Activated CD4-positive, alpha-beta memory T cell treated with anti-CD3 and anti-CD28 coated beads, Interleukin-2, amount 10 ng/mL, durations not matched to agents 7 days and 5 days (primary cell): ENCODE data around the gene ITPK1. TPM values are rescaled to one million over a fixed set of nuclear protein-coding genes. Genes with fewer than 3 reads are reported as not detected.

Experiments used
- CTCF ChIA-PET: fragments of 350-600 bp; sonication (Branson Sonifier 250); formaldehyde crosslinking; loops from one replicate; lab custom pipeline; 2021; ENCODE audit warnings: antibody characterized with exemption, inconsistent platforms; lab: Charles Lee
- POLR2A ChIA-PET: fragments of 350-600 bp; sonication (Branson Sonifier 250); formaldehyde crosslinking; loops from one replicate; lab custom pipeline; 2021; ENCODE audit warnings: antibody characterized with exemption; lab: Charles Lee
- DNase-seq: peaks from one replicate; pipeline ENCODE4 v3.0.0-alpha.2; 2020
- H3K27ac Mint-ChIP-seq: one replicate; pipeline ENCODE4 v1.8.0; 2021; ENCODE audit warnings: mild to moderate bottlenecking, mixed read lengths
- H3K27me3 Mint-ChIP-seq: one replicate; pipeline ENCODE4 v1.8.0; 2021; ENCODE audit warnings: mixed read lengths
- H3K36me3 Mint-ChIP-seq: one replicate; pipeline ENCODE4 v1.8.0; 2021; ENCODE audit warnings: low read depth, mixed read lengths
- H3K4me1 Mint-ChIP-seq: one replicate; pipeline ENCODE4 v1.8.0; 2021; ENCODE audit warnings: mixed read lengths
- H3K4me3 Mint-ChIP-seq: one replicate; pipeline ENCODE4 v1.8.0; 2021; ENCODE audit warnings: mild to moderate bottlenecking, mixed read lengths
- H3K9me3 Mint-ChIP-seq: one replicate; pipeline ENCODE4 v1.8.0; 2021; ENCODE audit warnings: mixed read lengths
- total RNA-seq, 2 experiments: library from RNA; stranded (reverse); gene quantifications; one replicate each; pipeline ENCODE4 v1.2.3, GENCODE V29; 2021

ITPK1 gene
- total RNA-seq, 2 experiments from 2014 or later = 59.3 to 62.3 TPM

DNA sequence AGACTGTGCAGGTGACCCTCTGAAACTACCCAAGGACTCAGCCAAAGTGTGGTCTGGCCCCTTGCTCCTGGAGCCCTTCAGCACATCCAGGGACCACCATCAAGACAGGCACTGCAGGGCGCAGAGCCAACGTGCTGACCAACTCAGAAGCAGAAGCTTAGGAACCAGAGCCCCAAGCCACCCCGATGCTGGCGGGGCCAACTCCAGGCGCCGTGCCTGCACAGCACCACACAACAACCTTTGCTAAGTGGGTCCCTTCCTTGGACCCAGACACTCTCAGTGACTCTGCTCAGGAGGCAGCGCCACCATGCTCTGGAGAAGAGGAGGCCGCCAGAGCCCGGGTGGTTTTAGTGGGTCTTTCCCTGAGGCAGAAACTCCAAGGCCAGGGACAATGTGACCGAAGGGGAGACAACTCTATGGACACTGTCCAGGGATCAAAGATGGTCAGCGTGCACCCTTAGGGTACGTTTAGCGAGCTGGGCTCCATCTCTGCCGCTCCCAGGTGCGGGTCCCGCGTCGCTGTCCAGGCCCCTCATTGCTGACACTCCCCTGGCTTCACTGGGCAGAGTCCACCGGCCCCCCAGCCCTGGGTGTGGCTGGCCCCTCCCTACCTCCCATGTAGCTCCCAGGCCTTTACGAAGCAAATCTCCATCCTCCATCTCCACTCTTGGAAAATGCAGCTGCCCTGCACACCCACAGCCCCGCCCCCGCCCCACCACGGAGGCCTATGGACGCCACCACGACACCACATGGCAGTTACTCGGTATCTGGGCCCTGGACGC lies 176.6 kb downstream of the ITPK1 start:
- H3K4me1 Mint-ChIP-seq = peaks cover 1% of the 10 kb centered on the region
- no peaks in the 10 kb centered on the region for H3K36me3 Mint-ChIP-seq
- CTCF ChIA-PET = interaction anchor here (1.2 kb wide), 1 partner anchor 13 kb away, joined by 3 read pairs; no protein-coding TSS in a partner anchor
- H3K27me3 Mint-ChIP-seq = no peaks in the 10 kb centered on the region
- no peak overlapping the region for H3K27ac Mint-ChIP-seq
- no peak overlapping the region for H3K4me3 Mint-ChIP-seq
- POLR2A ChIA-PET = no interaction called here
- no peak for DNase-seq
- H3K9me3 Mint-ChIP-seq = no peaks in the 10 kb centered on the region

DNA sequence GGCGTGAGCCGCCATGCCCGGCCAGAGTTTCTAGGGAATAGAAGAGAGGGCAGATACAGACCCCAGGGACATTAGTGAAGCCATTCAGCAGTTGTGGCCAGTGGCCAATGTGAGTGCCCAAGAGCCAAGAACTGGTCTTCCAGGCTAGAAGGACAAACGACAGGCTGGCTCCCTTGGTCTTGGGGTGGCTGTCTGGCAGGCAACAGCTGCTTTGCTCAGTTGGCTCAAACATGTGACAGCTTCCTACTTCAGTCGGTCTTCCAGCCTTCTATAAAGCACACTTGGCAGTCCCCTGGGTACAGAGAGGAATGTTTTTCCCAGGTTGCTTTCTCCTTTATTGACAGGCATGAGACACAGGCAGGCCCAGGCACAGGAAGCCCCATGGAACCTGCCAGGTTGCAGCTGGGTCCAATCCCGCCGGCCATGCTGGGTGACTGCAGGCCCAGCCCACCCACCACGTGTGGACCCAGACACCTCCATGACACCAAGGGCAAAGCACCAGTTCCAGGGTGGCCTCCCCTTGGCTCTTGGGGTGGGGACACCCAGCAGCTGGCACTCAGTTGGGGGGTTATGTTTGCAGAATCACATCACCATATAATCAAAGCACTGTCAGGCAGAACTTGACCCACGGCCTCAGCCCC lies 177.4 kb downstream of the ITPK1 start:
- POLR2A ChIA-PET = no interaction called here
- Mint-ChIP-seq H3K27ac (no peak overlapping the region), H3K4me3 (no peak overlapping the region), H3K4me1 (peaks cover 1% of the 10 kb centered on the region), H3K9me3 (no peaks in the 10 kb centered on the region), H3K36me3 (no peaks in the 10 kb centered on the region), H3K27me3 (no peaks in the 10 kb centered on the region)
- CTCF ChIA-PET = interaction anchor here (1.2 kb wide), 1 partner anchor 14 kb away, joined by 3 read pairs; no protein-coding TSS in a partner anchor
- DNase-seq = no peak

DNA sequence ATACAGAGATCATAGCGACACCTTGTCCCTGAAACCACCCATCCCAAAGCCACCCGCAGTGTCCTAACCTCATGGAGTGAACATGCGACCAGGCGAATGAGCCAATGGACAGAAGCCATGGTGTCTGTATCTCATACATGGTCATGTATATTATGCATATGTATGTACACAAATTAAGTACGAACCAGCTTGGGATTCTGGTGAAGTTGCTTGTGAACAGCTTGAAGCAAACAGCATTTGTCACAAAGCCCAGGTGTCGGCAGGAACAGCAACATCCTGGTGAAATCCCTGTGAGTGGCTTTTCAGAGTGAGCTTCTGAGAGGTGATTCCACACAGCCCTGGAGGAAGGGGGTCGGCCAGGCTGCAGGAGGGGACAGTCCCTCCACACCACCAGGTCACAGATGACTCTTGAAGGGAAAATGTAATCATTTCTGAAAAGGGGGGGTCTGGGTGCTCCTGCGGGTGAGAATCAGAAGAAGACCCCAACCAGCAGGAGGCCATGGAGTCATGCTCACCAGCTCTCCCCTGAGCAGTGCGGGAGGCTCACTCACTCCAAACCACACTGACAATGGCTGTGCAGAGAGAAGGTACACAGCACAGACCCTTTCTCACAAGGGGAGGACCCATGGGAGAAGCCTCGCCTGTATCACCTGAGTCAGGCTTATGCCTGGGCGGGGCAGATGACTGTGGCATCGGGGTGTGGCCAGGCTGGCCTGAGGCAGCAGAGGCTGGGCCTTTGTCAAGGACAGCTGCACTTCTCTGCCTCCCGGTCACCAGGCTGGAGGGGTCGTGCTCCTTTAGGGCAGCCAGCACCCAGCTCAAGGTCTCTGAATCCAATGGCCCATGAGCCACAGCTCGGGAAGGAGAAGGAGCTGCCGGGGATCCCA lies 178.4 kb downstream of the ITPK1 start:
- Mint-ChIP-seq H3K36me3 (no peaks in the 10 kb centered on the region), H3K4me3 (no peak overlapping the region), H3K4me1 (peaks cover 1% of the 10 kb centered on the region), H3K27me3 (no peaks in the 10 kb centered on the region), H3K9me3 (no peaks in the 10 kb centered on the region), H3K27ac (no peak overlapping the region)
- ChIA-PET POLR2A (no interaction called here), CTCF (no interaction called here)
- no peak for DNase-seq

DNA sequence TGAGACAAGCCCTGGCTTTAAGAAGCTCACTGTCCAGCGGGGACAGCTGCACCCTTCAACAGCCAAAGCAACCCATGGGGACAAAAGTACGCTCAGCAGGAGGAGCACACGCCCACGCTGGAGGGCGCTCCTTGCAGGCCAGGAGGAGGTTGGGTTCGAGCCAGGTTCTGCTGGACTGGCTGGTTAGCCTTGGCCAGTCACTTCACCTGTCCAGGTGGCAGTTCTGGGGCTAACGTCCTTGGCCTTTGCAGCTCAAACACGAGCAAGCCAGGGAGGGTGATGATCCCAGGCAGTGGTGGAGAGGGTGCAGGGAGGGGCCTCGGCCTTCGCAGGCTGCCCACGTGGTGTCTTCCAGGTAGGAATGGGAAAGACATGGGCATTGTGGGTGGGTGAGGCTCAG lies 179.6 kb downstream of the ITPK1 start:
- H3K27ac Mint-ChIP-seq = no peak overlapping the region
- no peaks in the 10 kb centered on the region for H3K36me3 Mint-ChIP-seq
- H3K27me3 Mint-ChIP-seq = no peaks in the 10 kb centered on the region
- H3K4me1 Mint-ChIP-seq = peaks cover 1% of the 10 kb centered on the region
- no peaks in the 10 kb centered on the region for H3K9me3 Mint-ChIP-seq
- no peak for DNase-seq
- CTCF ChIA-PET = no interaction called here
- no peak overlapping the region for H3K4me3 Mint-ChIP-seq
- POLR2A ChIA-PET = no interaction called here

DNA sequence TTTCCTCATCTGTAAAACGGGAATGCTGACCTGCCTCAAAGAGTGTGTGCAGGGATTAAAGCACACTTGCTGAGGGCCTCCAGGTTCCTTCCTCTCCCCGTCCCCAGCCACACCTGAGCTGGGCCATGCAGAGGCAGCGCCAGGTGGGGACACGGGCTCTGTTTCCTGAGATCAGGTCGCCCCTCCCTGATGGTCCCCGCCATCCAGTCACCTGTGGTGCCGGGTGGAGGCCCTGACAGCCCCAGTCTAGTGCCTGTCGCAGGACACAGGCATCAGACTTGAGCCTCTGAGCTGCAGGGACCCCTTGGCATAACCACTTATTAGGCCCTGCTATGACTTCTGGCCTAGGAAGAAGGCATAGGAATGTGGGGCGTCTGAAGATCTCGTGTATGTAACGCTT lies 180.3 kb downstream of the ITPK1 start:
- CTCF ChIA-PET = no interaction called here
- no peak overlapping the region for H3K27ac Mint-ChIP-seq

DNA sequence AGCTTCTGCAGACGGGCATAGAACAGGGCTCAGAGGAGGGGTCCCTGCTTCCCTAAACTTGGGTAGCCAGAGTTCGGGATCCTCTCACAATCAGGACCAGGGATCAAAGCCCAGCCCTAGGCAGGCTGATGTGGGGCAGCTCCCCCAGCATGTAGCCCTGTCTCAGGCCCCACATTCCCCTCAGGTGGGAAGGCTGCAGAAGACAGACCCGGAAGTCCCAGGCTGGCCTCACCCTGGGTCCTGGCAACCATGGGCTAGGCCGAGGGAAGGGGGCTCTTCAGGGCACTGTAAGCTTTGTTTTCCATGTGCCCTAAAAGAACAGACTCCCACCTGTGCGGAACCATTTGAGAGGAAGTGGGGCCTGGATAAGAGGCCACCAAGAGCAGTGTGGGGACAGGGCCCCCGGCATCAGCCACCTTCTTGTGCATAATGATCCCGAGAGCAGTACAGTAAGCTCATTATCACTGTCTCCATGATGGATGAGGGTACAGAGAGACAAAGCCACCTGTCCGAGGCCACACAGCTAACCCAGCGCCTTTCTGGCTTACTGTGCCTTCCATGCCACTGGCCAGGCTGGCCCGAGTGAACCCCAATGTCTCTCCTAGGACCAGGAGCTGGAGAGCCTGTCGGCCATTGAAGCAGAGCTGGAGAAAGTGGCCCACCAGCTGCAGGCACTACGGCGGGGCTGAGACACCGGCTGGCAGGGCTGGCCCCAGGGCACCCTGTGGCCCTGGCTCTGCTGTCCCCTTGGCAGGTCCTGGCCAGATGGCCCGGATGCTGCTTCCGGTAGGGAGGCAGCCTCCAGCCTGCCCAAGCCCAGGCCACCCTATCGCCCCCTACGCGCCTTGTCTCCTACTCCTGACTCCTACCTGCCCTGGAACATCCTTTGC lies 181.3 kb downstream of the ITPK1 start:
- H3K4me1 Mint-ChIP-seq = peaks cover 1% of the 10 kb centered on the region
- no peaks in the 10 kb centered on the region for H3K36me3 Mint-ChIP-seq
- no peak for DNase-seq
- no peaks in the 10 kb centered on the region for H3K27me3 Mint-ChIP-seq
- no peak overlapping the region for H3K4me3 Mint-ChIP-seq
- no peak overlapping the region for H3K27ac Mint-ChIP-seq
- CTCF ChIA-PET = no interaction called here
- no peaks in the 10 kb centered on the region for H3K9me3 Mint-ChIP-seq
- POLR2A ChIA-PET = no interaction called here

More for the DNA sequence above, 180.3 kb downstream of the ITPK1 start:
- Mint-ChIP-seq H3K9me3 (no peaks in the 10 kb centered on the region), H3K36me3 (no peaks in the 10 kb centered on the region), H3K4me3 (no peak overlapping the region), H3K4me1 (peaks cover 1% of the 10 kb centered on the region), H3K27me3 (no peaks in the 10 kb centered on the region)
- DNase-seq = no peak
- POLR2A ChIA-PET = no interaction called here

DNA sequence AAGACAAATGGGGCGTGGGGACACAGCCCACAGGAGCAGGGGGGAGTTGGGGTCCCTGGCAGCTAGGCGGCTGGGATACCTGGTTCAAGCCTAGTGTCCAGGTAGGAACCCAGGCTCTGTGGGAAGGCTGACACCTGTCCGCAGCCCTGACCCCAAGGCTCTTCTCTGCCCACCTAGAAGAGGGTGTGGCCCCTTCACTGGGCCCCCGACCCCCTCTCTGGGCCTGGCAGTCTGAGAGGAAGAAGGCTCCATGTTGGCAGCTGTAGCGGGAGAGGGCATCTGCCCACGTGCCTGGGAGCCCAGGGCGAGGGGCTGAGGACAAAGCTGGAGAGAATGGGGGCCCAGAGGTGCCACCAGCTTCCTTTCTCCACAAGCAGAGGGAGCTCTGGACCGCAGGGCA lies 182.2 kb downstream of the ITPK1 start:
- no peak for DNase-seq
- POLR2A ChIA-PET = no interaction called here
- Mint-ChIP-seq H3K4me3 (no peak overlapping the region), H3K4me1 (peaks cover 1% of the 10 kb centered on the region), H3K27ac (no peak overlapping the region), H3K36me3 (no peaks in the 10 kb centered on the region), H3K27me3 (no peaks in the 10 kb centered on the region), H3K9me3 (no peaks in the 10 kb centered on the region)
- CTCF ChIA-PET = no interaction called here

DNA sequence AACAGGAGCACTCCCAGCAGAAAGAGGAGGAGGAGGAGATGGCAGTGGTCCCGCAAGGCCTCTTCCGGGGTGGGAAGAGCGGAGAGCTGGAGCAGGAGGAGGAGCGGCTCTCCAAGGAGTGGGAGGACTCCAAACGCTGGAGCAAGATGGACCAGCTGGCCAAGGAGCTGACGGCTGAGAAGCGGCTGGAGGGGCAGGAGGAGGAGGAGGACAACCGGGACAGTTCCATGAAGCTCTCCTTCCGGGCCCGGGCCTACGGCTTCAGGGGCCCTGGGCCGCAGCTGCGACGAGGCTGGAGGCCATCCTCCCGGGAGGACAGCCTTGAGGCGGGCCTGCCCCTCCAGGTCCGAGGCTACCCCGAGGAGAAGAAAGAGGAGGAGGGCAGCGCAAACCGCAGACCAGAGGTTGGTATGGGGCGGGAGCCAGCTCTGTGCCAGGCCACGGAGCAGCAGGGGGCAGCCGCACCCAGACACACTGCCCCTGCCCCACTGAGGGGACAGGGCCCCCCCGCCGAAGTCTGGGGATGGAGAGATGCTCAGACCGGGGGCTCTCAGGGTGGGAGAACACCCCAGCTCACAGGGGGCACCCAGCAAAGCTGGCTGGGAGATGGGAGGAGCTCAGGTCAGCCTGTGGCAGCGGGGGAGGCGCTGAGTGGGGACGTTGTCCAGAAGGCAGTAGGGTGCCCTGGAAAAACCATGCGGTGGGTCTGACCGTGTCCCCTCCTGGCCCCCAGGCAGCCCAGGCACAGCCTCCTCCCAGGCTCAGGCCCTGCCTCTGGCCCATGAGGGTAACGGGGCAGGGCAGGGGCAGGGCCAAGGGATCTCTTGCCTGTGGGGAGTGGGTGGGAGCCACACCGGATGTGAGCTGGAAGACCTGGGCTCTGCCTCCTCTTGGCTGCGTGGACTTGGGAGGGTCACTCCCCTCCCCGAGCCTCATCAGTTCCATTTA lies 183.0 kb downstream of the ITPK1 start:
- Mint-ChIP-seq H3K27me3 (no peaks in the 10 kb centered on the region), H3K9me3 (no peaks in the 10 kb centered on the region), H3K36me3 (no peaks in the 10 kb centered on the region), H3K4me3 (no peak overlapping the region), H3K27ac (no peak overlapping the region), H3K4me1 (peaks cover under 1% of the 10 kb centered on the region)
- no peak for DNase-seq
- ChIA-PET CTCF (no interaction called here), POLR2A (no interaction called here)

DNA sequence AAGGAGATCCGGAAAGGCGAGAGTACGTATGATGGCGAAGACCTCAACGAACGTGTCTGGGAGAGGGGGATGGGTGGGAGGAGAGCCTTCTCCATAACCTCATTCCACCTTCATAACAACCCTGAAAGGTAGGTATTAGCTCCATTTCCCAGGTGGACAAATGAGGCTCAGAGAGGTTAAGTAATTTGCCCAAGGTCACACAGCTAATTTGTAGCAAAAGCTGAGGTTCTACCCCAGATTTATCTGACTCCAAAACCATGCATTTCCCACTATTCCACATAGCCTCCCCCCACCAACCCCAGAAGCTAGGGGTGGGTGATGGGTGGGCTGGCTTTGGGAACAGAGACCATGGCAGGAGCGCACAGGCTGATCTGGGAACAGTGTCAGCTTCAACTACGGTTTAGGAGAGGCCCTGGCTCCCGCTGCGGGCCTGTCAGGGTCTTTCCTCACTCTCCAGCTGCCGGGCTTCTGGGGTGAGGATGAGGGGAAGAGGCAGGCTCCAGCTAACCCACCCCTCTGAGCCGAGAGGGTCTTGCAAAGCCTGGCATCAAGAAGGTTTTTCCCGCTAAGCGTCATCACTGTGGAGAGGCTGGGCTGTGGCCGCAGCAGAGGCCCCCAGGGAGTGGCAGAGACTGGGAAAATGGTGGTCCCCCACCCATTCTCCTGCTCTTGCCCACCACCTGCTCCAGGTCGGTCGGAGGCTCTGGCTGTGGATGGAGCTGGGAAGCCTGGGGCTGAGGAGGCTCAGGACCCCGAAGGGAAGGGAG lies 183.9 kb downstream of the ITPK1 start:
- ChIA-PET POLR2A (no interaction called here), CTCF (no interaction called here)
- Mint-ChIP-seq H3K4me3 (no peak overlapping the region), H3K27me3 (no peaks in the 10 kb centered on the region), H3K27ac (no peak overlapping the region), H3K36me3 (no peaks in the 10 kb centered on the region), H3K9me3 (no peaks in the 10 kb centered on the region), H3K4me1 (no peaks in the 10 kb centered on the region)
- DNase-seq = no peak

DNA sequence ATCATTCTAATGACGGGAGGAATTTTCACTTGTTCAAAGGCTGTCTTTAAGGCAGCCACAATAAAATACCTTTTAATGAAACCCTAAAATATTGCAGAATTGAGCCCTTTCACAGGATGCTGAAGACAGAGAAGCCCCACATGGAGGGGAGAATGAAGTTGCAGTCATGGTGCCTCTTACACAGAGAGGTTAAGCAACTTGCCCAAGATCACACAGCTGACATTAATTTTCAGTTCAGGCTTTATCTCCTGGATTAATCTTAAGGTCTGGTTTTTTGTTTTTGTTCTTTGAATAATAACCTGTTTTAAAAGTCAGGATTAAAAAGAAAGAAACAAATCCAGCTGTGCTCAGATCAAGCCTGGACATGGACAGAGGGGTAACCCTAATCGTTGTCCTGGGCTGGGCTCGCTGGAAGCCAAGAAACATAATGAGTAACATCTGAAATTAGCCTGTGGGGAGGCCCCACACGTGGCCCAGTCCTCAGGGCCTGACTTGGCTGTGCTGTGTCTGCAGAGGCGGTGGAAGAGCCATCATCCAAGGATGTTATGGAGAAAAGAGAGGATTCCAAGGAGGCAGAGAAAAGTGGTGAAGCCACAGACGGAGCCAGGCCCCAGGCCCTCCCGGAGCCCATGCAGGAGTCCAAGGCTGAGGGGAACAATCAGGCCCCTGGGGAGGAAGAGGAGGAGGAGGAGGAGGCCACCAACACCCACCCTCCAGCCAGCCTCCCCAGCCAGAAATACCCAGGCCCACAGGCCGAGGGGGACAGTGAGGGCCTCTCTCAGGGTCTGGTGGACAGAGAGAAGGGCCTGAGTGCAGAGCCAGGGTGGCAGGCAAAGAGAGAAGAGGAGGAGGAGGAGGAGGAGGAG lies 184.8 kb downstream of the ITPK1 start:
- H3K27me3 Mint-ChIP-seq = no peaks in the 10 kb centered on the region

More for the DNA sequence above, 184.8 kb downstream of the ITPK1 start:
- Mint-ChIP-seq H3K36me3 (no peaks in the 10 kb centered on the region), H3K4me3 (no peak overlapping the region), H3K4me1 (no peaks in the 10 kb centered on the region), H3K27ac (no peak overlapping the region), H3K9me3 (no peaks in the 10 kb centered on the region)
- ChIA-PET CTCF (no interaction called here), POLR2A (no interaction called here)
- DNase-seq = no peak
